ENCODE results near the gene LGALS7.
"Not testable (repeated sequence)": the region's sequence is repeated elsewhere in the genome, so short reads cannot be mapped to it uniquely, and the experiment has no call there.

The LGALS7 gene

DNA sequence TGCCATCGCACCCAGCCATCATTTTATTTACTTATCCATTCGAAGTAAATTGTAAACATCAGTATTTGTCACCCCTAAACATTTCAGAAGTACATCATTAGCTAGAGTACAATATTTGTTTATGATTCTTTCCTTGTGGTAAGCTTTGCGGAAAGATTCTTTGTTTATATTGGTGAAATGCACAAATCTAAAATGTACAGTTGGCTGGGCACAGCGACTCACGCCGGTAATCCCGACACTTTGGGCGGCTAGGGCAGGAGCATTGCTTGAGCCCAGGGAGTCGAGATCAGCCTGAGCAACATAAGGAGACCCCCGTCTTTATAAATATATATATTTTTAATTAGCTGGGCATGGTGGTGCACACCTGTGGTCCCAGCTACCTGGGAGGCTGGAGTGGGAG, 25.8 kb upstream of the LGALS7 start:
- no peak for DNase-seq

DNA sequence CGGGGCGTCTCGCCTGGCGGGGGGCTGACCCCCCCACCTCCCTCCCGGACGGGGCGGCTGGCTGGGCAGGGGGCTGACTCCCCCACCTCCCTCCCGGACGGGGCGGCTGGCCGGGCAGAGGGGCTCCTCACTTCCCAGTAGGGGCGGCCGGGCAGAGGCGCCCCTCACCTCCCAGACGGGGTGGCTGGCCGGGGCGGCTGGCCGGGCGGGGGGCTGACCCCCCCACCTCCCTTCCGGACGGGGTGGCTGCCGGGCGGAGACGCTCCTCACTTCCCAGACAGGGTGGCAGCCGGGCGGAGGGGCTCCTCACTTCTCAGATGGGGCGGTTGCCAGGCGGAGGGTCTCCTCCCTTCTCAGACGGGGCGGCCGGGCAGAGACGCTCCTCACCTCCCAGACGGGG, 24.5 kb upstream of the LGALS7 start:
- DNase-seq: not testable (repeated sequence)

DNA sequence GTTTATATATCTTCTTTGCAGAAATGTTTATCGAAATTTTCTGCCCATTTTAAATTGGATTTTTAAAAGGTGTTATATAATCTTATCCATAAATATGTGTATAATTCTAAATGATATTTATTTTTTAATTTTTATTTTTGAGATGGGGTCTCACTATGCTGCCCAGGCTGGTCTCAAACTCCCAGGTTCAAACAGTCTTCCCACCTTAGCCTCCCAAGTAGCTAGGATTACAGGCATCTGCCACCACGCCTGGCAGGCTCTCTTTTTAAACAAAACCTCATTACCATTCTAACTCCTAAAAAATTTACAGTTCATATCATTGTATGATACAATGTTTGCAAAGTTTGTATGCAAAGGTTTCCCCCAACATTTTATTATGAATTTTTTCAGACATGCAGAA, 22.8 kb upstream of the LGALS7 start:
- DNase-seq: no peak

DNA sequence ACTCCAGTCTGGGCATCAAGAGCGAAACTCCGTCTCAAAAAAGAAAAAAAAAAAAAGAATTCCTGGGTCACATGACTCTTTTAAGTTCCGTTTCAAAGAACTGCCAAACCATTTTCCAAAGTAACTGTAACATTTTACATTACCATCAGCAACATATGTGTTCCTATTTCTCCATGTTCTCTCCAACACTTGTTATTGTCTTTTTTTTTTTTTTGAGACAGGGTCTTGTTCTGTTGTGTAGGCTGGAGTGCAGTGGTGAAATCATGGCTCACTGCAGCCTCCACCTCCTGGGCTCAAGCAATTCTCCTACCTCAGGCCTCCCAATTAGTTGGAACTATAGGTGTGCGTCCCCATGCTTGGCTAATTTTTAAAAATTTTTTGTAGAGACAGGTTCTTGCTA, 22.2 kb upstream of the LGALS7 start:
- DNase-seq: no peak

DNA sequence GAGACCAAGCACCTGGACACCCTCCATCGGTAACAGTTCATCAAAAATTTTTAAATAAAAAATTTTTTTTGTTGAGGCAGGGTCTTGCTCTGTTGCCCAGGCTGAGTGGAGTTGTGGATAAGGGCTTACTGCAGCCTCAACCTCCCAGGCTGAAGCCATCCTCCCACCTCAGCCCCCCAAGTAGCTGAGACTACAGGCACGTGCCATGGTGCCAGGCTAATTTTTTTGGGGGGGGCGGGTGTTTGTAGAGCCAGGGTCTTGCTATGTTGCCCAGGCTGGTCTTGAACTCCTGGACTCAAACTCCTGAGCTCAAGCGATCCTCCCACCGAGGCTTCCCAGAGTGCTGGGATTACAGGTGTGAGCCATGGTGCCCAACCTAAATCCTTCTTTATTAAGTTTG, 20.4 kb upstream of the LGALS7 start:
- no peak for DNase-seq

DNA sequence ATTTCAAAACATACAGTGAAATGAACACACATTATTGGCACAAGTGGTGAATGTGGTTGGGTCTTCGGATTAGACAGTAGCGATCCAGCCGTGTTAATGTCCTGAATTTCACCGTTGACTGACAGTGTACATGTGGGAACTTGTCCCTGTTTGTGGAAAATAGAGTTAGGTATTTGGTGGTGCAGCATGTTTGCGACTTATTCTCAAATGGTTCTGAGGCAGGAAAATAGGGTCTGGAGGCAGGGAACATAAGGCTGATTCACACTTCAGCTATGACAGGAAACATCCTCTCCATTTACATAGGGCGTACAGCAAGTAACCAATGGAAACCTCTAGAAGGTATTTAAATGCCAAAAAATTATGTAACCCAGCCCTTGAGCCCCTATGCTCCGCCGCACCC, 19.9 kb upstream of the LGALS7 start:
- DNase-seq: no peak

DNA sequence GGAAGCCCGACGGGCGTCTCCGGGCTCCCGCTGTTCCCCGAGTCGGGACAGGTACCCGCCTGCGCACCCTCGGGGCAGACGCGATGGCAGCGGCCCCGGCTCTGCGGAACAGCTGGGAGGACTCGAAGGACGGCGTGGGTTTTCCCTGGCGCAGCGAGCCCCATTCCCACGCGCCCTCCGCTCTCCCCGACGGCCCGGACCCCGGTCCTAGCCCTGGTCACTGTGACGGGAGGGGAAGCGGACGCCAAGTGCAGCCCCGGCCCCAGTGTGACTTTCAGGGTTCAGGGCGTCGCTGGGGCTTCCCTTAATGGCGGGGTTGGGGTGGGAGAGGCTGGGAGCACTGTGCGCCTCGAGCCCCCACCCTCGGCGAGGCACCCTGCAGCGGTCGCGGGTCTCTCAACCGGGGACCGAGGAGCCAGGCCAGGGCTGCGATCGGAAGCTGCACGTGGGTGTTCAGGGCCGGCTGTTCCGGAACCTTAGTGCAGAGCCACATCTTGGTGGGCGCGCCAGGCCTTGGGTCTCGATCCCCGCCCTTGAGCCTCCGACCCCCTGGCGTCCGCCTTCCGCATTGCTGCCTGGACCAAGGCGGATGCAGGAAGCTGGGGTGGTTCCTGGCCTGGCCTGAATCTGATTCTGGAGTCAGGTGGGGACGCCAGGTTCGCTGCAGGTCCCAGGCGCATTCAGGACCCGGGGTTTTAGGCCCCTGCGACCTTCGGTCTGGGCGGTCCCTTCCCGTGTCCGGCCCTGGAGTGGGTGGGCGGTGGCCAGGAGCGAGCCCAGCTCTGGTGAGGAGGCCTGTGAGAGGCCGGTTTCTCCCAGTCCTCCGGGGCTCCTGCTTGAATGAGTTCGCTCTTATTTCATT, 19.2 kb upstream of the LGALS7 start:
- no peak for DNase-seq

DNA sequence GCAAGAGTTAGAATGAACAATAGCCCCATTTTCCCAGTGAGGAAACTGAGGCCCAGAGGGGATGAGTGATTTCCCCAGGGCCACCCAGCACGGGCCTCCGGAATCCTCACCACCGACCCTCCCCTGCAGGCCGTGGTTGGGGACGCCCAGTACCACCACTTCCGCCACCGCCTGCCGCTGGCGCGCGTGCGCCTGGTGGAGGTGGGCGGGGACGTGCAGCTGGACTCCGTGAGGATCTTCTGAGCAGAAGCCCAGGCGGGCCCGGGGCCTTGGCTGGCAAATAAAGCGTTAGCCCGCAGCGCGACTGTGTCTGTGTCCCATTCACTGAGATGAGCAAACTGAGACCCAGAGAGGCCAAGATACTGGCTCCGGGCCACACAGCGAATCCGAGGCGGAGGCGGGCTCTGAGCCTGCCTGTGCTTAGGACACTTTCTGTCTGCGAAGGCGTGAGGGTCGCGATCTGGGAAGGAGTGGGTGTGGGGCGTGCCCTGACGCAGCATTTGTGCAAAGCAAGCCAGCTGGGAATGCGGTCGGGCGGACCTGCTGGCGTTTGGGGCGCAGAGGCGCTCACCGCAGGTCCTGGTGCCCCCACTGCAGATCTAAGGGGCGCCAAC, 18.2 kb upstream of the LGALS7 start:
- DNase-seq: not testable (repeated sequence)

DNA sequence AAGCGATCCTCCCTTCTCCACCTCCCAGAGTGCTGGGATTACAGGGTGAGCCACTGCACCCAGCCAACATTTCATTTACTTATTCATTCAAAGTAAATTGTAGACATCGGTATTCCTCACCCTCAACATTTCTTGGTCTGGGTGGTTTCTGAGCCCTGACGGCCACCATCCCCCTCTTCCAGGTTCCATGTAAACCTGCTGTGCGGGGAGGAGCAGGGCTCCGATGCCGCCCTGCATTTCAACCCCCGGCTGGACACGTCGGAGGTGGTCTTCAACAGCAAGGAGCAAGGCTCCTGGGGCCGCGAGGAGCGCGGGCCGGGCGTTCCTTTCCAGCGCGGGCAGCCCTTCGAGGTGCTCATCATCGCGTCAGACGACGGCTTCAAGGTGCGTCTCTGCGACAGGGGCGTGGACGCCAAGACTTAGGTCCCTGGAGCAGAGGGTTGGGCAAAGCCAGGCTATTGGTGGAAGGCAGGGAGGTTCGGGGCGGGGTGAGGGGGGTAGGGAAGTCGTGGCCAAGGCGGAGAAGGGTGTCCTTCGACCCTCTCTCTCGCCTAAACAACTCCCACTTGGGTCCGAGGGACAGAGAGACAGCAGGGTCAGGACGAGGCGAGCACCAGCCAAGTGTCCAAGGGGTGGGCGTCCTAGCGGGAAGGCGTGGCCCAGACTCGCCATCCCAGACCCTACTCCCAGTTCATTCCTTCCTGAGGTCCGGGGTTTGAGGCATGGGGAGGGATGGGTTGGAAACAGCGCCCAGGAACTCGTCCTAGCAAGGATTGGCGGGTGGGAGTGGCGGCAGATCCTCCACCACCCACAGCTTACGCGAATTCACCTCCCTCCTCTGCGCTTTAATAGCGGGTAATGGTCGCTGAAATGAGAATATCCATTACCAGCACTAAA, 17.4 kb upstream of the LGALS7 start:
- not testable (repeated sequence) for DNase-seq

DNA sequence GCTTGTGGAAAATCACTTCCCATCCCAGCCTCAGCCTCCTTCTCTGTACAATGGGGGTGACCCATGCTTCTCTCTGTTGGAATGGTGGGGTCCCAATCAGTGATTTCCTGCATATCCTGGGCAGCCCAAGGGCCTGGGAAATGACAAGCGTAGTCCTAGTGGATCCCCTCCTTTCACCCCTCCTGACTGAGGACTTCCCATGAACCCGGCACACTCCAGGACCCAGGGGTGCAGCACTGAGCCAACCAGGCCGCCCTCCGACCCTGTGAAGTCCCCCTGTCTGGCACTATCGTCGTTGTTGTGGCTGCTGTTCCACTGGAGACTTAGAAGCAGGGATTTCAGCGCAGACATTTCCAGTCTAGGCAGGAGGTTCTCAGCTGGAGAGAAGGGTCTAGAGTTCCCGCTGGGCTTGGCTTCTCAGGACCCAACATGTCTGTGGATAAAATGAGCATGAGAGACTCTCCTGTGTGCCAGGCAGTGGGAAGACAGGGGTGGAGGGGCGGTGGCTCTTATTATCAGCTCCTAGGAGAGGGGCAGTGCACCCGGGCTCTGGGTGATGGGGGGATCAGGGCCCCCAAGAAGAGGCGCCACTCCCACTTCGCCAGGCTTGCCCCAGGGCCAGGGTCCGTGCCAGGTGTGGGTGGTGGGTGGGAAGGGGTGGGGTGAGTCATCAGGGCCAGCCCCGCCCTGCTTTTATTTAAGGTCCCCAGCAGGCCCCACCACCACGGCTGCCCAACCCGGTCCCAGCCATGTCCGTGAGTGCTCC, 15.3 kb upstream of the LGALS7 start, which contains the start of gene LGALS7B:
TSS of gene LGALS7B (plus strand) at position 723 of the 766 bp plus-strand sequence. CDS start at position 750, 27 bp downstream.
- DNase-seq: no peak

DNA sequence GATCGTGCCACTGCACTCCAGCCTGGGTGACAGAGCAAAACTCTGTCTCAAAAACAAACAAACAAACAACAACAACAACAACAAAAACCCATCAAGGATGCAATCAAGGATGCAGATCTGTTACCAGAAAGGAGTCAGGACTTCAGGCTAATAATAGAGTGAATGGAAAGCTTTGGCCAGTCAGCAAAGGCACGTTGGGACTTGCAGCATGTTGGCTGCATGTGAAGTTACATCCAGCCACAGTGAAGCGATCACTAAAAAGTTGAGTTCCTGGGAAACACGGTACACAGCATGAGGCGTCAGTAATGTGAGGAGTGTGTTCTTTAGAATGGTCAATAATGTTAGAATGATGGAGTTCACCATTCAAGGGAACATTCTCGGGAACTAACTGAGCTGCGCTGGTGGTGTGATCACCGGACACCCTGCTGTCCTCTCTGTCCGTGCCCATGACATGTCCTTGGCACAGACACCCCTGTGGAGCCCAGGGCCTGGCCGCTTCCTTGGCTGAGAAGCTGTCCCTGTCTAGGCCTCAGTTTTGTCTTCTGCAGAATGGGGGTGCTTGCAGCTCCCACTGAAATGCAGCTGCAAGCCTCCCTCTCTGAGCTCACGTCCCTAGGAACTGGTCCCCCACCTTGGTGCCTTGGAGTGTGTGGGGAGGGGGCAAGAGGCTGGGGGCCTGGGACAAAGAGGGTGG, 13.4 kb upstream of the LGALS7 start:
- no peak for DNase-seq

DNA sequence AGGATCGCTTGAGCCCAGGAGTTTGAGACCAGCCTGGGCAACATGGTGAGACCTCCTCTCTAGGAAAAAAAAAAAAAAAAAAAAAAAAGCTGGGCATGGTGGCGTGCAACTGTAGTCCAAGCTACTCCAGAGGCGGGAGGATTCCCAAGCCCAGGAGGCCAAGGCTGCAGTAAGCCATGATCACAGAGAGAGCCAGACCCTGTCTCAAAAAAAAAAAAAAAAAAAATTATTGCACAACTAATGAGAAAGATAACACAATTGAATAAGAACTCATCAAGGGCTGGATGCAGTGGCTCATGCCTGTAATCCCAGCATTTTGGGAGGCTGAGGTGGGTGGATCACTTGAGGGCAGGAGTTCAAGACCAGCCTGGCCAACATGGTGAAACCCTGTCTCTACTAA, 12.7 kb upstream of the LGALS7 start:
- DNase-seq: not testable (repeated sequence)

DNA sequence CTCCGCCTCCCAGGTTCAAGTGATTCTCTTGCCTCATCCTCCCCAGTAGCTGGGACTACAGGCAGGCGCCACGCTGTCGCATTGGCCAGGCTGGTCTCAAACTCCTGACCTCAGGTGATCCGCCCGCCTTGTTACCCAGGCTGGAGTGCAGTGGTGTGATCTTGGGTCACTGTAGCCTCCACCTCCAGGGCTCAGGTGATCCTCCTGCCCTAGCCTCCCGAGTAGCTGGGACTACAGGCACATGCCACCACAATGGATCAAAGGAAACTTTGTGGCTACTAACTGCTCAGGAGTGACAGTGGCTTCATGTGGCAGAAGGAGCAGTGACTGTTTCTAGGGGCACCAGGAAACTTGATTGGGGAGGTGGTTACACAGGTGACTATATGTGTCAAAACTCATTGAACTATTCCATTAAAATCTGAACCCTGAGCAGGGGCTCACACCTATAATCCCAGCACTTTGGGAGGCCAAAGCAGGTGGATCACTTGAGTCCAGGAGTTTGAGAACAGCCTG, 11.9 kb upstream of the LGALS7 start:
- DNase-seq: no peak

DNA sequence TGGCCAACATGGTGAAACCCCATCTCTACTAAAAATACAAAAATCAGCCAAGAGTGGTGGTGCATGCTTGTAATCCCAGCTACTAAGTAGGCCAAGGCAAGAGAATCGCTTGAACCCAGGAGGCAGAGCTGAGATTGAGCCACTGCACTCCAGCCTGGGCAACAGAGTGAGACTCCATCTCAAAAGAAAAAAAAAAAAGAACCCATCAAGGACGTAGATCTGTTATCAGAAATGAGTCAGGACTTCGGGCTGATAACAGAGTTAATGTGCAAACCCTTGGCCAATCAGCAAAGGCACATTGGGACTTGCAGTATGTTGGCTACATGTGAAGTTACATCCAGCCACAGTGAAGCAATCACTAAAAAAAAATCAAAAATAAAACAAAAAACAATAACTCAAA, 10.9 kb upstream of the LGALS7 start:
- no peak for DNase-seq

DNA sequence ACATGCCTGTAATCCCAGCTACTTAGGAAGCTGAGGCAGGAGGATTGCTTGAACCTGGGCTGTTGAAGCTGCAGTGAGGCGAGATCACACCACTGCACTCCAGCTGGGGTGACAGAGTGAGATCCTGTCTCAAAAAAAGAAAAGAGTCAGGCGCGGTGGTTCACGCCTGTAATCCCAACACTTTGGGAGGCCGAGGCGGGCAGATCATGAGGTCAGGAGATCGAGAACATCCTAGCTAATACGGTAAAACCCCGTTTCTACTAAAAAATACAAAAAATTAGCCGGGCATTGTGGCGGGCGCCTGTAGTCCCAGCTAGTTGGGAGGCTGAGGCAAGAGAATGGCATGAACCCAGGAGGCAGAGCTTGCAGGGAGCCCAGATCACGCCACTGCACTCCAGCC, 8.9 kb upstream of the LGALS7 start:
- DNase-seq: not testable (repeated sequence)

DNA sequence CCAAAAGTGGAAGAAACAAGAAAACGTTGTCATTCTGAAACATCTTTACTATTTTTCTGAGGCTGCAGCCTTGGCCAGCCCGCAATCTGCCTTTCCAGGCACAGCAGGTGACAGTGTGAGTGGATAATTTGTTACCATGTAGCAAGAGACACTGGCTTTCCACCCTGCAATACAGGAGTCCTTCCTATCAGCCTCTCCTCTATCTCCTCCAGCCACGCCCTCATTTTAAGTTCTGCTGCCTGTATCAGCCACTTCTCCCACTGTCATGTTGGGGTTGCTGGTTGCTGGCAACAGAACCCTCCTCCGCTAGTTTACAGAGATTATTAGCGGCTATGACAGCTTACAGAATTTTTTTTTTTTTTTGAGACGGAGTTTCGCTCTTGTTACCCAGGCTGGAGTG, 7.7 kb upstream of the LGALS7 start:
- no peak for DNase-seq

DNA sequence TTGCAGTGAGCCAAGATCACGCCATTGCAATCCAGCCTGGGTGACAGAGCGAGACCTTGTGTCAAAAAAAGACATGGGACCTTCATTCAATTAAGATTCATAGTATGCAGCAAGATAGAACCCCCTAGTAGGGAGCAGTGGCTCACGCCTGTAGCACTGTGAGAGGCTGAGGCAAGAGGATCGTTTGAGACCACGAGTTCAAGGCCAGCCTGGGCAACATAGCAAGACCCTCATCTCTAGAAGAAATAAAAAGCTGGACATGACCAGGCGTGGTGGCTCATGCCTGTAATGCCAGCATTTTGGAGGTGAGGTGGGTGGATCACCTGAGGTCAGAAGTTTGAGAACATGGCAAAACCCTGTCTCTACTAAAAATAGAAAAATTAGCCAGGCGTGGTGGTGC, 7.1 kb upstream of the LGALS7 start:
- no peak for DNase-seq

DNA sequence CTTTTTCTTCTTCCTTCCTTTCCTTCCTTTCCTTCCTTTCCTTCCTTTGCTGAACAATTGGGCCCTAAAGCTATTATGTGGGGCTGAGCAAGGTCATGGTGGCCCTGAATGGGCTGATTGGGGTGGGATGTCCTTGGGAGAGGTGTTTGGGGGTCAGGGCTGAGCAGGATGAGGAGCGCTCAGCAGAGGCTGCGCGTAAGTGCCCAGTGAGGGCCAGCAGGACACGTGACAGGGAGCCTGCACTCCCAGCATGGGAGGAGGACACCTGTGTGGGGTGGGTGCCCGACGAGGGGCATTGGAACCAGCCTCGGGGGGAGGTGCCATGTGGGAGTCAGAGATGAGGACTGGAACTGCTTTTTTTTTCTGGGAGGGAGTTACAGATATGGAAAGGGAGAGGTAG, 5.4 kb upstream of the LGALS7 start:
- DNase-seq: no peak

DNA sequence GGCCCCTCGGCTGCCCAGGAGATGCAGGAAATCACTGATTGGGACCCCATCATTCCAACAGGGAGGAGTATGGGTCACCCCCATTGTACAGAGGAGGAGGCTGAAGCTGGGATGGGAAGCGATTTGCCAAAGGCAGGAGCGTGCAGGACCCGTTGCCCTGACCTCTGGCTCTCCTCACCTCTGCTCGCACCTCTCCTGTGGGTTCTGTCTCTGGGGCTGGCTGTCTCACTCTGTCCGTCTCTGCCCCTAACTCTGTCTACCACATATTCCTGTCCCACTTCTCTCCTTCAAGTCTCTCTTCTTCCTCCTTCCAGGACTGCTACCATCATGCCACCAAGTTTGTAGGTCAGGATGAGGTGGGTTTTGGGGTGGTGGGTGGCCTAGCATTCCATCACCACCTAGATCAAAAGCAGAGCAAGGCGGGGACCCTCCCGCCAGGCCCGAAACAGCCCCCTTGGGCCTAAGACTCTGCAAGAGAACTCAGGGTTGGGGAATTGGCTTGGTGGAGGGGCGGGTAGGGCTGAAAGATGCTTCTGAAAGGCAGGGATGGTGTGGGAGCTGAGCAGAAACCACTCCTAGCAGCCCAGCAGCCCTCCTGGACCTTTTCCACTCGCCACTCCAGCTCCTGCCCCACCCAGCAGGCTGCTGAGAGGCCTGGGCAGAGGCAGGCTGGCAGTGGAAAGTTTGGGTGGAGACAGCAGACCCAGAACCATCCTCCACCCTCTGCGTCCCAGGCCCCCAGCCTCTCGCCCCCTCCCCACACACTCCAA, 1.0 kb upstream of the LGALS7 start:
- no peak for DNase-seq

DNA sequence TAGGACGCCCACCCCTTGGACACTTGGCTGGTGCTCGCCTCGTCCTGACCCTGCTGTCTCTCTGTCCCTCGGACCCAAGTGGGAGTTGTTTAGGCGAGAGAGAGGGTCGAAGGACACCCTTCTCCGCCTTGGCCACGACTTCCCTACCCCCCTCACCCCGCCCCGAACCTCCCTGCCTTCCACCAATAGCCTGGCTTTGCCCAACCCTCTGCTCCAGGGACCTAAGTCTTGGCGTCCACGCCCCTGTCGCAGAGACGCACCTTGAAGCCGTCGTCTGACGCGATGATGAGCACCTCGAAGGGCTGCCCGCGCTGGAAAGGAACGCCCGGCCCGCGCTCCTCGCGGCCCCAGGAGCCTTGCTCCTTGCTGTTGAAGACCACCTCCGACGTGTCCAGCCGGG, 1.7 kb downstream of the LGALS7 start:
- not testable (repeated sequence) for DNase-seq

DNA sequence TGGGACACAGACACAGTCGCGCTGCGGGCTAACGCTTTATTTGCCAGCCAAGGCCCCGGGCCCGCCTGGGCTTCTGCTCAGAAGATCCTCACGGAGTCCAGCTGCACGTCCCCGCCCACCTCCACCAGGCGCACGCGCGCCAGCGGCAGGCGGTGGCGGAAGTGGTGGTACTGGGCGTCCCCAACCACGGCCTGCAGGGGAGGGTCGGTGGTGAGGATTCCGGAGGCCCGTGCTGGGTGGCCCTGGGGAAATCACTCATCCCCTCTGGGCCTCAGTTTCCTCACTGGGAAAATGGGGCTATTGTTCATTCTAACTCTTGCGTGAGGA, 2.4 kb downstream of the LGALS7 start:
- DNase-seq: not testable (repeated sequence)
